GM23338 (cell line): ENCODE results near the gene ZDHHC4.

ENCODE experiments used
- CREB1 ChIP-seq: fragments of 250-450 bp; sonication (Bioruptor Pico); IDR thresholded peaks from 2 replicates; pipeline ENCODE4 v1.5.0; 2020; ENCODE audit warnings: low read depth, mild to moderate bottlenecking, moderate library complexity
- EZH2 ChIP-seq: fragments of 200-600 bp; sonication (generic); IDR thresholded peaks from one replicate; pipeline ENCODE4 v1.8.0; 2017; ENCODE audit warnings: antibody characterized with exemption, mild to moderate bottlenecking, low read depth; ENCODE audit not compliant: unreplicated experiment
- EZH2phosphoT487 ChIP-seq: fragments of 200-600 bp; sonication (generic); IDR thresholded peaks from one replicate; pipeline ENCODE4 v1.8.1; 2018; ENCODE audit warnings: antibody characterized with exemption; ENCODE audit not compliant: unreplicated experiment
- JUNB ChIP-seq: IDR thresholded peaks from one replicate; pipeline ENCODE4 v1.6.1; 2016; ENCODE audit warnings: antibody characterized with exemption; ENCODE audit not compliant: unreplicated experiment
- POLR2AphosphoS5 ChIP-seq: IDR thresholded peaks from 2 replicates; pipeline ENCODE4 v1.6.1; 2016; ENCODE audit warnings: antibody characterized with exemption, low read depth
- REST ChIP-seq: IDR thresholded peaks from one replicate; pipeline ENCODE4 v1.6.1; 2018; ENCODE audit warnings: antibody characterized with exemption; ENCODE audit not compliant: unreplicated experiment
- ZNF114 ChIP-seq: fragments of 250-450 bp; sonication (Bioruptor Pico); IDR thresholded peaks from 2 replicates; pipeline ENCODE4 v1.5.0; 2020; ENCODE audit warnings: mild to moderate bottlenecking, moderate library complexity
- ZNF331 ChIP-seq: fragments of 250-450 bp; sonication (Bioruptor Pico); IDR thresholded peaks from 2 replicates; pipeline ENCODE4 v1.5.0; 2020; ENCODE audit warnings: low read depth, mild to moderate bottlenecking, moderate library complexity
- ZNF462 ChIP-seq: fragments of 250-450 bp; sonication (Bioruptor Pico); IDR thresholded peaks from 2 replicates; pipeline ENCODE4 v1.5.0; 2020; ENCODE audit warnings: mild to moderate bottlenecking, moderate library complexity
- TF ChIP-seq, protein P1 (sequence below), 2 experiments: fragments of 200-600 bp in 1 of 2; sonication (generic) in 1 of 2; conservative IDR thresholded peaks; 2 replicates each; pipeline versions ENCODE4 v1.5.1 to v1.6.1; 2016 to 2017; ENCODE audit warnings: antibody characterized with exemption in 2 of 2, low read depth in 2 of 2, mild to moderate bottlenecking in 2 of 2, moderate library complexity in 1 of 2

- TF ChIP-seq, protein P1, sequence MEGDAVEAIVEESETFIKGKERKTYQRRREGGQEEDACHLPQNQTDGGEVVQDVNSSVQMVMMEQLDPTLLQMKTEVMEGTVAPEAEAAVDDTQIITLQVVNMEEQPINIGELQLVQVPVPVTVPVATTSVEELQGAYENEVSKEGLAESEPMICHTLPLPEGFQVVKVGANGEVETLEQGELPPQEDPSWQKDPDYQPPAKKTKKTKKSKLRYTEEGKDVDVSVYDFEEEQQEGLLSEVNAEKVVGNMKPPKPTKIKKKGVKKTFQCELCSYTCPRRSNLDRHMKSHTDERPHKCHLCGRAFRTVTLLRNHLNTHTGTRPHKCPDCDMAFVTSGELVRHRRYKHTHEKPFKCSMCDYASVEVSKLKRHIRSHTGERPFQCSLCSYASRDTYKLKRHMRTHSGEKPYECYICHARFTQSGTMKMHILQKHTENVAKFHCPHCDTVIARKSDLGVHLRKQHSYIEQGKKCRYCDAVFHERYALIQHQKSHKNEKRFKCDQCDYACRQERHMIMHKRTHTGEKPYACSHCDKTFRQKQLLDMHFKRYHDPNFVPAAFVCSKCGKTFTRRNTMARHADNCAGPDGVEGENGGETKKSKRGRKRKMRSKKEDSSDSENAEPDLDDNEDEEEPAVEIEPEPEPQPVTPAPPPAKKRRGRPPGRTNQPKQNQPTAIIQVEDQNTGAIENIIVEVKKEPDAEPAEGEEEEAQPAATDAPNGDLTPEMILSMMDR (conservative IDR thresholded peaks at IDR 0.05; ENCODE audit: low read depth in 2 of 2) = no peak
- TF ChIP-seq EZH2 (no peak), REST (no peak), CREB1 (CRISPR knock-in tag) (no peak), JUNB (no peak), EZH2phosphoT487 (no peak), POLR2AphosphoS5 (no peak), ZNF114 (CRISPR knock-in tag) (no peak), ZNF462 (no peak), ZNF331 (CRISPR knock-in tag) (no peak)
These were observed 39.8 kb downstream of the ZDHHC4 start for GRCh38 chr7:6616854-6617643.
